Activated T-helper 1 cell treated with anti-CD3 and anti-CD28 coated beads, Interleukin-2, amount 50 U/mL, for 16 hours (primary cell): ENCODE results near the gene P4HA1.
"Not testable (repeated sequence)": the region's sequence is repeated elsewhere in the genome, so short reads cannot be mapped to it uniquely, and the experiment has no call there.

ENCODE experiments used
- DNase-seq, 2 donors: peaks; one replicate each; pipeline ENCODE4 v3.0.0-alpha.2; 2020; ENCODE audit warnings: low read depth in 1 of 2, low spot score in 1 of 2

P4HA1 gene

DNA sequence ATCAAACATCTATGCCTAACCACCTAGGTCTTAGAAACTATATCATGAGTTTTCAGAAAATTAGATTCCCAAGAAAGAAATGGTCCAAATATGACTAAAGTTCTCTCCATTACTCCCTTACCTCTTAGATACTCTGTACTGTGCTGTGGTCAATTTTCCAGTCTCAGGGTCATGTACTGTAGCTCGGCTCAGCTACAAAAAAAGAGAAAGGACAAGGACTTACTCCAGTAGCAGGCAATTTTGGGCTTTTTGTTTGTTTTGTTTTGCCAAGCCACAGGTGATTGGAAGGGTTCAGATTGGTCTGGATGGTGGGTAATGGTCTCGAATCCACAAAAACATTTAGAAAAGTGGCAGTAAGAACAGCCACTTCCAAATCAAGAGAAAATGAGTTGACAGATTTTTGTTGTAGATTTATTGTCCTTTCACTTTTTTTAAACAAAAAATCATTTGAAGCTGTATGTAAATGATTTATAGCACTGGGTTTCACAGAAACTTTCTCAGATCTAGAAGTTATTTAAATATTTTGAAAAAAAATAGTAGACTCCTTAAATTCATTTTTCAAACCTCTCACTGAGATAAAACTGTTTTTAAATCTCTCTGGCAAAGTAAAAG lies 52.8 kb downstream of the P4HA1 start:
- DNase-seq: no peak

DNA sequence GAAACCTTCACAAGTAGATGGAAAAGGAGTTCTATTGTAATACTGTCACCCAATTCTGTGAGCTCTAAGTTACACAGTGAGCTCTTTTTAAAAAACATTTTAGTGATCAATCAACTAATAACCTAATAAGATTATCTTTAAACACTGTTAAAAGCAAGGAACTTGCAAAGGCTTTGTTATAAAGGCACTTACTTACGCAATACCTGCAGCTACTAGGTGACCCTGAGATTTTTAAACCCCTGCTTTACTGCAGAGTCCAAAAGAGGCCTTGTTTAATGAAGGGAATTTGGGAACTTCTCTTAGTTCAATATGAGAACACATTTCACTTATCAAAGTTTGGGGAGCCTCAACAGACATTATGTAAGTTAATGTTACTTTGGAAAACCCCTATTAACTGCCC lies 53.3 kb downstream of the P4HA1 start:
- no peak for DNase-seq

DNA sequence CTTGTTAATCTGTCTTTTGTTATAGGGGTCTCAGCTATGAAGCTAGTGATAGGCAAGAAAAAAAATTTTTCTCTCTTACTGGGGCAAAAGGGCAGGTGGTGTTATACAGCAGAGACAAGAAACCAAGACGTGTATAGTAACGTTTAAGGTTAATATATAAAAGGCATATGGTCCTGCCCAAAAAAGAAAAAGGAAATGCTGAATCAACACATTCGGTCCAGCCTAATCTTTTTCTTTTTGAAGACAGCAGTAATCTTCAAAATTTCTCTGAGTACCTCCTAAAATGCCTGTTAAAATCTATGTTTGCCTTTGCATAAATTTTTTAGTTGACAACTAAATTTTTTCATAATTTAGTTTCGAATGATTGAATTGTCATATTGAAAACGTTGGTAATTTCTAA lies 54.5 kb downstream of the P4HA1 start:
- no peak for DNase-seq

DNA sequence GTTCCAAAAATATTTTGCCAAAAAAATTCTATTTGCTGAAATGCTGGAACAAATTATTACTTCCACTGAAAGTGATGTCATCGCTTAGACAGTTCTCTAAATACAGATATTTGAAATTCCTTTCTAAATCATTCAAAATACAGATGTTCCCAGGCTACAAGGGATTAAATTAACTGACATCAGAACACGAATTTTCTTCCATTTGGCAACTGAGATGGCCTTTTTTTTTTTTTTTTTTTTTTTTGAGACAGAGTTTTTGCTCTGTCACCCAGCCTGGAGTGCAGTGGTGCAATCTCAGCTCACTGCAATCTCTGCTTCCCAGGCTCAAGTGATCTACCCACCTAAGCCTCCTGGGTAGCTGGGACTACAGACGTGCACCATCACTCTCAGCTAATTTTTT lies 57.0 kb downstream of the P4HA1 start:
- DNase-seq: no peak

DNA sequence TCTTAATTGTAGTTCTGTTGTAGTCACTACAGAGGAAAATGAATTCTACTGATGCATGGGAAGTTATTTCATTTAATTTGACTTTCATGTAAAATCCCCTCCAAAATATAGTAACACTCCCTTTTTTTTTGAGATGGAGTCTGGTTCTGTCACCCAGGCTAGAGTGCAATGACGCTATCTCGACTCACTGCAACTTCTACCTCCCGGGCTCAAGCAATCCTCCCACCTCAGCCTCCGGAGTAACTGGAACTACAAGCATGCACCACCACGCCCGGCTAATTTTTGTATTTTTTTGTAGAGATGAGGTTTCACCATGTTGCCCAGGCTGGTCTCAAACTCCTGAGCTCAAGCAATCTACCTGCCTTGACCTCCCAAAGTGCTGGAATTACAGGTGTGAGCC lies 60.4 kb downstream of the P4HA1 start:
- DNase-seq: not testable (repeated sequence)

DNA sequence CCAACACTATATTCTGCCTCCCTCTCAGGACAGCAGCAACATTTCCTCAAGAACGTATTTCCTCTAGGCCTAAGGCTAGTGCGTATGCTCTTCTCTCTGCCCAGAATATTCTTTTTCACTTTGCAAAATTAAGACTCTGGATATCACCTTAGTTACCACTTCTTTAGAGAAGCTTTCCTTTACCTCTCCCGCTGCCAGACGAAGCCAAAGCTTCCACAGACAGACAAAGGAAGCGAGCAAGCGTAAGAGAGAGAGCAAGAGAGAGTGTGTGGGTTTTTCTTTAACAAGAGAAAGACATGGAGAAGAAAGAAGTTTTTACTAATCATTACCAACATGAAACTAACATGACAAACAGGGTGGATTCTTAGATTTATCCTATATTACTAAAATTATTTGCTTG lies 64.1 kb downstream of the P4HA1 start:
- DNase-seq: no peak

DNA sequence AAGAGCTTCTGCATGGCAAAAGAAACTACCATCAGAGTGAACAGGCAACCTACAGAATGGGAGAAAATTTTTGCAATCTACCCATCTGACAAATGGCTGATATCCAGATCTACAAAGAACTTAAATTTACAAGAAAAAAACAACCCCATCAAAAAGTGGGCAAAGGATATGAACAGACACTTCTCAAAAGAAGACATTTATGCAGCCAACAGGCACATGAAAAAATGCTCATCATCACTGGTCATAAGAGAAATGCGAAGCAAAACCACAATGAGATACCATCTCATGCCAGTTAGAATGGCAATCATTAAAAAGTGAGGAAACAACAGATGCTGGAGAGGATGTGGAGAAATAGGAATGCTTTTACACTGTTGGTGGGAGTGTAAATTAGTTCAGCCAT lies 70.0 kb downstream of the P4HA1 start:
- DNase-seq: not testable (repeated sequence)

DNA sequence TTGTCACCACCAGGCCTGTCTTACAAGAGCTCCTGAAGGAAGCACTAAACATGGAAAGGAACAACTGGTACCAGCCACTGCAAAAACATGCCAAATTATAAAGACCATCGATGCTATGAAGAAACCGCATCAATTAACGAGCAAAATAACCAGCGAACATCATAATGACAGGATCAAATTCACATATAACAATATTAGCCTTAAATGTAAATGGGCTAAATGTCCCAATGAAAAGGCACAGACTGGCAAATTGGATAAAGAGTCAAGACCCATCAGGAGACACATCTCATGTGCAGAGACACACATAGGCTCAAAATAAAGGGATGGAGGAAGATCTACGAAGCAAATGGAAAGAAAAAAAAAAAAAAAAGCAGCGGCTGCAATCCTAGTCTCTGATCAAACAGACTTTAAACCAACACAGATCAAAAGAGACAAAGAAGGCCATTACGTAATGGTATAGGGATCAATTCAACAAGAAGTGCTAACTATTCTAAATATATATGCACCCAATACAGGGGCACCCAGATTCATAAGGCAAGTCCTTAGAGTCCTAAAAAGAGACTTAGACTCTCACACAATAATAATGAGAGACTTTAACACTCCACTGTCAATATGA lies 73.1 kb downstream of the P4HA1 start:
- DNase-seq: not testable (repeated sequence)

DNA sequence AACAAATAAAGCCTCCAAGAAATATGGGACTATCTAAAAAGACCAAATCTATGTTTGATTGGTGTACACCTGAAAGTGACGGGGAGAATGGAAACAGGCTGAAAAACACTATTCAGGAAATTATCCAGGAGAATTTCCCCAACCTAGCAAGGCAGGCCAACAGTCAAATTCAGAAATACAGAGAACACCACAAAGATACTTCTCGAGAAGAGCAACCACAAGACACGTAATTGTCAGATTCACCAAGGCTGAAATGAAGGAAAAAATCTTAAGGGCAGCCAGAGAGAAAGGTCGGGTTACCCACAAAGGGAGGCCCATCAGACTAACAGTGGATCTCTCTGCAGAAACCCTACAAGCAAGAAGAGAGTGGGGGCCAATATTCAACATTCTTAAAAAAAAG lies 73.7 kb downstream of the P4HA1 start:
- not testable (repeated sequence) for DNase-seq

DNA sequence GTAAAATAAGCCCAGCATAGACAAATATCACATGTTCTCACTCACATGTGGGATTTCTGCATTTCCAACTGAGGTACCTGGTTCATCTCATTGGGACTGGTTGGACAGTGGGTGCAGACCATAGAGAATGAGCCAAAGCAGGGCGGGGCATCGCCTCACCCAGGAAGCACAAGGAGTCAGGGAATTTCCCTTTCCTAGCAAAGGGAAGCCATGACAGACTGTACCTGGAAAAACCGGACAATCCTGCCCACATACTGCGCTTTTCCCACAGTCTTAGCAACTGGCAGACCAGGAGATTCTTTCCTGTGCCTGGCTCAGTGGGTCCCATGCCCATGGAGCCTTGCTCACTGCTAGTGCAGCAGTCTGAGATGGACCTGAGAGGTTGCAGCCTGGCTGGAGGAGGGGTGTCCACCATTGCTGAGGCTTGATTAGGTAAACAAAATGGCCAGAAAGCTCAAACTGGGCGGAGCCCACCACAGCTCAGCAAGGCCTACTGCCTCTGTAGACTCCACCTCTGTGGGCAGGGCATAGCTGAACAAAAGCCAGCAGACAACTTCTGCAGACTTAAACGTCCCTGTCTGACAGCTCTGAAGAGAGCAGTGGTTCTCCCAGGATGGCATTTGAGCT lies 75.0 kb downstream of the P4HA1 start:
- not testable (repeated sequence) for DNase-seq

DNA sequence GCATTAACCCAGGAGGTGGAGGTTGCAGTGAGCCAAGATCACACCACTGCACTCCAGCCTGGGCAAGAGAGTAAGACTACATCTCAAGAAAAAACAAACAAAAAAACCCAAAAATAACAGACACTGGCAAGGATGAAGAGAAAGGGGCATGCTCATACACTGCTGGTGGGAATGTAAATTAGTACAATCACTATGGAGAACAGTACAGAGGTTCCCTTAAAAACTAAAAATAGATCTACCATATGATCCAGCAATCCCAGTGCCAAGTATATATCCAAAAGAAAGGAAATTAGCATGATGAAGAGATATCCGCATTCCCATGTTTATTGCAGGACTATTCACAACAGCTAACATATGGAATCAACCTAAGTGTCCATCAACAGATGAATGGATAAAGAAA lies 75.6 kb downstream of the P4HA1 start:
- DNase-seq: no peak

DNA sequence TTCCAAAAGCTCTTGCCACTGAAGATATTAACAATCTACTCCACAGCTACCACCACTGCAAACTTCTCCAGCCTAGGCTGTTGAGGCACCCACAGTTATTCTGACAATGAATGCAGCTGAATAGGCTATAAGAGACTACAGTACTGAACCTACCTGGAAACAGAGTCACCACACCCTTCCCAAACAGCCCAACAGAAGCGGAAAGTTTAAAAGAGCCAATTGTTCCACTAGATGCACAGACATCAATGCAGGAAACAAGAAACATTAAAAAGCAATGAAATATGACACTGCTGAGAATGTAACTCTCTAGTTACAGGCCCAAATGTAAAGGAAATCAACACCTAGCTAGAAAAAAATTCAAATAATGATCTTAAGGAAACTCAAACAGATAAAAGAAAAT lies 77.6 kb downstream of the P4HA1 start:
- no peak for DNase-seq

DNA sequence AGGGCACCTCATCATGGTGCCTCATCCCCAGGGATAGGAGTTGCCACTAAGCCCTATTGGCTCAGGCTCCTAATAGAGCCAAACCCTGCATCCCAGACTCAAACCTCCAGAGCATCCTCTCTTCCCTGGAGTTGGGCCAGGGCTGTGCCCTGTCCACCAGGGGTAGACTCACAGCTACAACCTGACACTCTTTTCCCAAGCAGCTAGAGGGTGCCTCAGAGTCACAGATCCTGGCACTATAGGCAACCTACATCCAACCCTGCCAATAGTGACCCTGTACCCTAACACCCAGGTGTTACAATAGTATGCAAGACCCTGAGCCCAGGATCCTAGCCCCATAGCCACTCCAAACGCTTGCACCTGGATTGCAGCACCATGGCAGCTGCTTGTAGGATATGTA lies 78.0 kb downstream of the P4HA1 start:
- DNase-seq: no peak

DNA sequence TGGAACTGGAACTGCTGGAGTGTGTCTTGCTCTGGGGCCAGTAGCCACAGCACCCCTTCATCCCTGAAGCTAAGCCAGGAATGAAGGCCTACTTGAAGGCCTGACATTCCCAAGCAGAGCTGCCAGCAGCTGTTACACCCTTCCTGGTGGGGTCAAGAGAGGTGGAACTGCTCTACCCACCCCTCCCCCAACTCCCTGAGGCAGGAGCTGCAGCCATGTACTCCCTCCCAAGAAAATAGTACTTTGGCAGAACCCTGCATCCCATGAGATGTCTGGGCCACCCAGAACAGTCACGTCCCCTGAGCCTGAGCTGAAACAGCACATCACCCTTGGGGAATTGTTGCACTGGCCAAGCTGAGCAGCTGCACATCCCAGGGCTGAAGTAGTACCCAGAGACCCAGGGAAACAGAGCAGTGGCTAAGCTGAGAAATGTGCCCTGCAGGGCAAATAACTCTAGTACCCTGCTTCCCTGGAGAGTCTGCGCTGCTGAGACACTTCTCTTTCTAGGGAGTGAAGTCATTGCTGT lies 78.6 kb downstream of the P4HA1 start:
- no peak for DNase-seq

DNA sequence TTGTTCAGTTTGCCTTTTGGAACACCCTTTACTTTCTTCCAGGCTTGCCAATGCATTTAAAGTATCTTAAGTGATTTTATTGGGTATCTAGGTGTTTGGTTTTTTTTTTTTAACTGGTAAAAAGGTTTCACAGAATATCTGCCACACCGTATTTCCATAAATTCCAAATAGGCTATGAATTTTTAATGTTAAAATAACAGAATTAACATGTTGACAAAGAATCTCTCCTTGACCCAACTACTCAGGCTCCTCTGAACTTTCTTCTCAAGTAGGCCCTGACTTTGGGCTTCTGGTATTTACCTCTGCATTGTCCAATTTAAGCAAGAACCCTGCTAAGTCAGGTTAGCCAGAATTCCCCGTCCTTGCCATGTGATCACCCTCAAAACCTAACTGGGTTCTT lies 80.9 kb downstream of the P4HA1 start:
- no peak for DNase-seq

DNA sequence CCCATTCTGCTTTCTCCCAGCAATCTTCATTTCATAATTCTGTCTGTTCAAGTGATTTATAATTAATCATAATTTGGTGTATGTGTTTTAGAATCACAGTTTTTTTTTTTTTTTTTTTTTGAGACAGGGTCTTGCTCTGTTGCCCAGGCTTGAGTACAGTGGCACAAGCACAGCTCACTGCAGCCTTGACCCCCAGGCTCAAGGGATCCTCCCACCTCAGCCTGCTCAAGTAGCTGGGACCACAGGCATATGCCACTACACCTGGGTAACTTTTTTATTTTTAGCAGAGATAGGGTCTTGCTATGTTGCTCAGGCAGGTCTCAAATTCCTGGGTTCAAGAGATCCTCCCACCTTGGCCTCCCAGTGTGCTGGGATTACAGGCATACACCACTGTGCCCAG lies 92.8 kb downstream of the P4HA1 start:
- no peak for DNase-seq

DNA sequence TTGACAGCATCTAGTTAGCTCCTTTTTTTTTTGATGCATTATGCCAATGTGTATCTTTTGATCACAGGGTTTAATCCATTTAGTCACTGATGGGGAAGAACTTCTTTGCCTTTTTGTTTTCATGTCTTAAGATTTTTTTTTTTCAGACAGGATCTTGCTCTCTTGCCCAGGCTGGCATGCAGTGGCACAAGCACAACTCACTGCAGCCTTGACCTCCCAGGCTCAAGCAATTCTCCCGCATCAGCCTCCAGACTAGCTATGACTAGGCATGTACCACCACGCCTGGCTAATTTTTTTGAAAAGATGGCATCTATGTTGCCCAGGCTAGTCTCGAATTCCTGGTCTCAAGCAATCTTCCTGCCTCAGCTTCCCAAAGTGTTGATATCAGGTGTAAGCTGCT lies 95.7 kb downstream of the P4HA1 start:
- no peak for DNase-seq

DNA sequence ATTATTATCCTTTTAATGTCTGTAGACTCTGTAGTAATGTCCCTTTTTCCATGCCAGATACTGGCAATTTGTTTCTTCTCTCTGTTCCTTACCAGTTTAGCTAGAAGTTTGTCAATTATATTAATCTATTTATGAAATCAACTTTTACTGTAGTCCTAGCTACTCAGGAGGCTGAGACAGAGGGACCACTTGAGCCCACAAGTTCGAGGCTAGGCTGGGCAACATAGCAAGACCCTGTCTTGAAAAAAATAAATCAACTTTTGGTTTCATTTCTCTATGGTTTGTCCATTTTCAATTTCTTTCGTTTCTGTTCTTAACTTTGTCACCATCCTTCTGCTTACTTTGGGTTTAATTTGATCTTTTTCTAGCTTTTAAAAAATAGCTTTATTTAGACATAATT lies 99.6 kb downstream of the P4HA1 start:
- DNase-seq: no peak

DNA sequence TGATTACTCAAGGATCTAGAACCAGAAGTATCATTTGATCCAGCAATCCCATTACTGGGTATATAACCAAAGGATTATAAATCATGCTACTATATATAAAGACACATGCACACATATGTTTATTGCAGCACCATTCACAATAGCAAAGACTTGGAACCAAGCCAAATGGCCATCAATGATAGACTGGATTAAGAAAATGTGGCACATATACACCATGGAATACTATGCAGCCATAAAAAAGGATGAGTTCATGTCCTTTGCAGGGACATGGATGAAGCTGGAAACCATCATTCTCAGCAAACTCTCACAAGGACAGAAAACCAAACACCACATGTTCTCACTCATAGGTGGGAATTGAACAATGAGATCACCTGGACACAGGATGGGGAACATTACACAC lies 101.2 kb downstream of the P4HA1 start:
- DNase-seq: not testable (repeated sequence)

DNA sequence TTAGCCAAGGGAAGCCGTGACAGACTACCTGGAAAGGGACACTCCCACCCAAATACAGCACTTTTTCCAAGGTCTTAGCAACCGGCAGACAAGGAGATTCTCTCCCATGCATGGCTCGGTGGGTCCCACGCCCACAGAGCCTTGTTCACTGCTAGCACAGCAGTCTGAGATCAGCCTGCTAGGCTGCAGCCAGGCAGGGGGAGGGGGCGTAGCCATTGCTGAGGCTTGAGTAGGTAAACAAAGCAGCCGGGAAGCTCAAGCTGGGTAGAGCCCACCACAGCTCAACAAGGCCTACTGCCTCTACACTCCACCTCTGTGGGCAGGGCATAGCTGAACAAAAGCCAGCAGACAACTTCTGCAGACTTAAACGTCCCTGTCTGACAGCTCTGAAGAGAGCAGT lies 106.9 kb downstream of the P4HA1 start:
- DNase-seq: not testable (repeated sequence)

DNA sequence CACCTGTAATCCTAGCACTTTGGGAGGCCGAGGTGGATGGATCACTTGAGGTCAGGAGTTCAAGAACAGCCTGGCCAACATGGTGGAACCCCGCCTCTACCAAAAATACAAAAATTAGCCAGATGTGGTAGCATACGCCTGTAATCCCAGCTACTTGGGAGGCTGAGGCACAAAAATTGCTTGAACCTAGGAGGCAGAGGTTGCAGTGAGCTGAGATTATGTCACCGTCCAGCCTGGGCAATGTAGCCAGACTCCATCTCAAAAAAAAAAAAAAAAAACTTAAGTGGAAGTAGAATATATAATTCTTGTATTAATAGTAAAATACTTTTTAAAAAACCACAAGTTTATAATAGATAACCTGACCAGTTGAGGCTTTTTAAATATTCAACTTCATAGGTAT lies 112.0 kb downstream of the P4HA1 start:
- not testable (repeated sequence) for DNase-seq

DNA sequence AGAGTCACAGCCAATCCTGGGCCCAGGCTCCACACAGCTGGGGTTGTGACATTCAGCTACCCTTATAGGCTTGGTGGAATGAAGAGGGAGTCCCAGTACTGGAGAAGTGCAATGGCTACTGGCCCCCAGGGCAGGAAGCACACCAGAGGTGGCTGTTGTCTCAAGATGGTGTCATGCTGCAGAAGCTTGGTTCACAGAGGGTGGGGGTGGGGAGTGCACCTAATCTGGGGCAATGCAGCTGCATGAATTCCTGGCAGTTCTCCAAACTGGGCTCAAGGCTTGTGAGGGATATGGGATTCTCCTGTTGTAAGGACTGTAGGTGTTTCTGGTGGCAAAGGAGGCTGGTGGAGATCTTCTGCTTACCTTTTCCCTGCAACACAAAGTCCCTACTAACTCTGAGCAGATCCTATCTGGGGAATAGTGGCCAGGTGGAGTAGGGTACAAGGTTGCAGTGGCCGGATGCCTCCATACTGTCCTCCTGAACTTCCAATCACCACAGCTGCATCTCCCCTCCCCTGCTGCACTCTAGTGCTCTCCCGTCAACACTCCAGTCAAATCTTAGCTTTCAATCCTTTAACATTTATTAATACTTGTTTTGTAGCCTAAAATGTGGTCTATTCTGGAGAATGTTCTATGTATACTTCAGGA lies 114.7 kb downstream of the P4HA1 start:
- DNase-seq: no peak
